AG09319 (cell line): ENCODE measurements around the gene TRAPPC4.
"Not testable (repeated sequence)": the region's sequence is repeated elsewhere in the genome, so short reads cannot be mapped to it uniquely, and the experiment has no call there.

Experiments used
- DNase-seq: peaks from one replicate; pipeline ENCODE4 v3.0.0-alpha.2; 2010; ENCODE audit warnings: low read depth; ENCODE audit errors: extremely low read depth
- TF ChIP-seq, protein P1 (sequence below): IDR thresholded peaks from 2 replicates; pipeline ENCODE4 v1.5.1; 2011; ENCODE audit warnings: low read depth, mild to moderate bottlenecking, inconsistent platforms, low read length, moderate library complexity

The TRAPPC4 gene

DNA sequence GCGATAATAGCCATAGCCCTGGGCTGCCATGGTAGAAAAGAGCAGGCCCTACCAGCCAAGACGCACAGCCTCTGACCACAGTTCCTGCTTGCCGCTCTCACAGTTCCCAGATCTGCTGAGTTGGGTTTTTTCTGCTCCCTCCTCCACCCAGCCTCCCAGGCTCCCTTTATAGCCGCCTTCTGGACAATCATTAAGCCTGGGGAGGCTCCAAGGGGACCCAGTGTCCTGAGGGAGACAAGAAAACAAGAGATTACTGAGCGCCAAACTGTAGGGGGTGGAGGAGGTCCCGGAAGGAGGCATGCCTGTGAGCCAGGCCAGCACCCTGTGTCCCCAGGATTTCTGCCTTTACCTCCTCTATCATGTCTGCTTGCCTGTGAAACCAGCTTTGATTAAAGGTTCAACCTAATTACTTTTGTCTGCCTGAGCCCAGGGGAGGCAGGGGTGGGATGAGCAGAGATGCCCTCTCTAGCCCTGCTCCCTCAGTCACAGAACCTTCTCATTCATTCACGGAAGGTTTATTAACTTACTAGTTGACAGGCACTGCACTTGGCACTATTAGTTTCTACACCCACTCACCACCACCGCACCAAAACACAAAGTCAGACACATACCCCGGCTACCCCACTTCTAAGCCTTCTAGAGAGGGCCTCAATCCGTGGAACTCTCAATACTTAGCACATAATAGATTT, 10.9 kb downstream of the TRAPPC4 start:
- DNase-seq: no peak
- TF ChIP-seq, protein P1, sequence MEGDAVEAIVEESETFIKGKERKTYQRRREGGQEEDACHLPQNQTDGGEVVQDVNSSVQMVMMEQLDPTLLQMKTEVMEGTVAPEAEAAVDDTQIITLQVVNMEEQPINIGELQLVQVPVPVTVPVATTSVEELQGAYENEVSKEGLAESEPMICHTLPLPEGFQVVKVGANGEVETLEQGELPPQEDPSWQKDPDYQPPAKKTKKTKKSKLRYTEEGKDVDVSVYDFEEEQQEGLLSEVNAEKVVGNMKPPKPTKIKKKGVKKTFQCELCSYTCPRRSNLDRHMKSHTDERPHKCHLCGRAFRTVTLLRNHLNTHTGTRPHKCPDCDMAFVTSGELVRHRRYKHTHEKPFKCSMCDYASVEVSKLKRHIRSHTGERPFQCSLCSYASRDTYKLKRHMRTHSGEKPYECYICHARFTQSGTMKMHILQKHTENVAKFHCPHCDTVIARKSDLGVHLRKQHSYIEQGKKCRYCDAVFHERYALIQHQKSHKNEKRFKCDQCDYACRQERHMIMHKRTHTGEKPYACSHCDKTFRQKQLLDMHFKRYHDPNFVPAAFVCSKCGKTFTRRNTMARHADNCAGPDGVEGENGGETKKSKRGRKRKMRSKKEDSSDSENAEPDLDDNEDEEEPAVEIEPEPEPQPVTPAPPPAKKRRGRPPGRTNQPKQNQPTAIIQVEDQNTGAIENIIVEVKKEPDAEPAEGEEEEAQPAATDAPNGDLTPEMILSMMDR: no peak

DNA sequence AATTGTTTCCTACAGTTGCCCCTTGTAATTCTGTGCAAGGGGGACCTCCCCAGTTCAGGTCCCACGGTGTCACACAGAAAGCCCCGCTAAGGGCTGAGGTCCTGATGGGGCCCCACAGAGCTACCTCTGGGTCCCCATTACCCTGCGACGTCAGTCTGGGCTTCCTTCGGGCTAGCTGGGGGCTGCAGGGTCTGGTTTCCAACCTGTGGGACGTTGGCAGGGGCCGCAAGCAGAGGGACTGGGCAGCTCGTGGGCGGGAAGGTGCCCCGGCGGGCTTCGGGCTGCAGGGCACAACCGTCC, 11.4 kb downstream of the TRAPPC4 start:
- DNase-seq: no peak
- TF ChIP-seq, protein P1: no peak

DNA sequence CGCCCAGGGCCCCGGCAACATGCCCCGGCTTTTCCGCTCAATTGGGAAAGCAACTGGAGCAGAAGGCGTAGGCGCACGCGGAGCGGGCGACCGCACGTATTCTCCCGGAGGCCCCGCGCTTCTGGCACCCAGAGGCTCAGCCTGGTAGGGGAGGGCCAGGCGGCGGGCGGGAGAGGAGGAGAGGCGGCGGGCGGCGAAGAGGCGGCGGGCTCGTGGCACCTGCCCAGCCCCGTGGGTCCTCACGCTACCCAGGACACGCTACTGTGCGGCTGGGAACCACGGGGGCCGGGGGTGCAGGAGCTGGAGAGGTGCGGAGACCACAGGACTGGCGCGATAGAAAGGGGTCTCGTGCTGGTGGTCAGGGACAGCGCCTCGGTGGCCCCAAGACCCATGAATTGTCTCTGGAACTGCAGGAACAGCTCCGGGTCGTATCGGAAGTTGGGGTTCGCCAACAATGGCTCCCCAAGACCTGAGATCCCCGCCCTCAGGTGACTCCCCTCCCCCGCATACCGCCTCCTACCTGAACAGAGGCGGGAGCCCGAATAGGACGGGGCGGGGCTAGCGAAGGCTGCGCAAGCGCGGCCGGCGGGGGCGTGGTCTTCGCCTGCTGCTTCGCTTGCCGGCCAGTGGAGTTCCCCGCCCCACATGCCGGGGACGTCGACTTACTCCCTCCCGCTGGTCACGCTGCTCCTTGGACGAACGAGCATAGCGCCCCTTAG, 11.9 kb downstream of the TRAPPC4 start, which contains the start of gene SLC37A4:
SLC37A4 (minus strand) TSS at position 549 of the 719 bp plus-strand sequence.
- TF ChIP-seq, protein P1: no peak; the same call in 1 of the 2 replicates
- peak; percentile 92 for DNase-seq

DNA sequence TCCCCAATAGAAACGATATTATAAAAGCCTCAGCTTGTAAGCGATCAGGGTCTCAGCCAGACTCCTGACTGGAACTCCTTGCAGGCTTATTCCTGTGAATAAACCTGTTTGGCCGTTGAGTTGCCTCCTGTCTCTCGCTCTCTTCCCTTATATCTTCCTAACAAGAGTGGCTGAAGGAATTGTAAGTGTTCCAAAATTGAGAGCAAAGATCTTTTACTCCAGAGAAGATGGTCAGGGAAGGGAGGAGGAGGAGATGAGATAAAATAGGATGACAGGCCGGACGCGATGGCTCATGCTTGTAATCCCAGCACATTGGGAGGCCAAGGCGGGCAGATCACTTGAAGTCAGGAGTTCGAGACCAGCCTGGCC, 13.3 kb downstream of the TRAPPC4 start:
- TF ChIP-seq, protein P1: no peak
- no peak for DNase-seq

DNA sequence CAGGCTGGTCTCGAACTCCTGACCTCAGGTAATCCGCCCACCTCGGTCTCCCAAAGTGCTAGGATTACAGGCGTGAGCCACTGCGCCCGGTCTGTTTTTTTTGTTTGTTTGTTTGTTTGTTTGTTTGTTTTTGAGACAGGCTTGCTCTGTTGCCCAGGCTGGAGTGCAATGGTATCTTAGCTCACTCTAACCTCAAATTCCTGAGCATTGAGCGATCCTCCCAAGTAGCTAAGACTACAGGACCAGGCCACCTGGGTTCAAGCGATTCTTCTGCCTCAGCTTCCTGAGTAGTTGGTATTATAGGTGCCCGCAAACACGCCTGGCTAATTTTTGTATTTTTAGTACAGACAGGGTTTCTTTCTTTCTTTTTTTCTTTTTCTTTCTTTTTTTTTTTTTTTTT, 14.9 kb downstream of the TRAPPC4 start:
- DNase-seq: not testable (repeated sequence)

DNA sequence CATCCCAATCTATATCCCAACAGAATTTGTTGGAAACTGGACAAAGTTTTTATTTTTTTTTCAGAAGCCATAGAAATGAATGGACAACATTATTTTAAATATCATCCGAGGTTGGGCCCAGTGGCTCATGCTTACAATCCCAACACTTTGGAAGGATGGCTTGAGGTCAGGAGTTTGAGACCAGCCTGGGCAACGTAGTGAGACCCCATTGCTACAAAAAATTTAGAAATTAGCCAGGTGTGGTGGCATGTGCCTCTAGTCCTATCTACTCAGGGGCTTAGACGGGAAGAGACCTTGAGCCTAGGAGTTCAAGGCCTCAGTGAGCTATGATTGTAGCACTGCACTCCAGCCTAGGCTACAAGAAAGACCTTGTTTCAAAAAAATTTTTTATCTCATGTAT, 16.2 kb downstream of the TRAPPC4 start:
- no peak for DNase-seq
- TF ChIP-seq, protein P1: no peak

DNA sequence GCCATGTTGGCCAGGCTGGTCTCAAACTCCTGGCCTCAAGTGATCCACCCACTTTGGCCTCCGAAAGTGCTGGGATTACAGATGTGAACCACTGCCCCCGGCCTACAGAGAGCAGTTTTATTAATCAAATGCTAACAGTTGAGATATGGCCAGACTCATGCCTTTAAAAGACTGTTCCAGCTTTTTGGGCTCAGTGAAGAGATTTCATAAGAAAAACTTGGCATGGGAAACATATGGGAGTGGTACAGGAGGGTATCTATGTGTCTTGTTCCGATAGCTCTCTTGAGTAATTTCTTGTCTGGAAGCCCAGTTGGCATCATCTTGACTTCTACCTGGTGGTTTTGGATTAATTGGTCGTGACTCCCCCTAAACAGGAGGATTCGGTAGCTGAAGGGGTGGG, 20.3 kb downstream of the TRAPPC4 start:
- TF ChIP-seq, protein P1: no peak

DNA sequence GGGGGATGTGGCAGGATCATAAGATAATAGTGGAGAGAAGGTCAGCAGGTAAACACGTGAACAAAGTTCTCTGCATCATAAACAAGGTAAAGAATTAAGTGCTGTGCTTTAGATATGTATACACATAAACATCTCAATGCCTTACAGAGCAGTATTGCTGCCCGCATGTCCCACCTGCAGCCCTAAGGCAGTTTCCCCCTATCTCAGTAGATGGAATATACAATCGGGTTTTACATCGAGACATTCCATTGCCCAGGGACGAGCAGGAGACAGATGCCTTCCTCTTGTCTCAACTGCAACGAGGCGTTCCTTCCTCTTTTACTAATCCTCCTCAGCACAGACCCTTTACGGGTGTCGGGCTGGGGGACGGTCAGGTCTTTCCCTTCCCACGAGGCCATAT, 20.9 kb downstream of the TRAPPC4 start:
- not testable (repeated sequence) for DNase-seq

More for the DNA sequence above, 20.3 kb downstream of the TRAPPC4 start:
- DNase-seq: no peak
